Peyer's patch (tissue), 4 donors: ENCODE data around the gene WWOX. TPM values are rescaled to one million over a fixed set of nuclear protein-coding genes. Genes with fewer than 3 reads are reported as not detected.

Experiments
- DNase-seq, 3 donors: peaks; one replicate each; pipeline ENCODE4 v3.0.0-alpha.2; 2017 to 2019
- H3K27ac ChIP-seq, 4 donors: fragments of 200-600 bp; sonication (generic); one replicate each; pipeline ENCODE4 v1.5.1; 2016 to 2019
- H3K27me3 ChIP-seq, 2 donors: fragments of 200-600 bp; sonication (generic); one replicate each; pipeline ENCODE4 v1.5.1; 2019
- H3K36me3 ChIP-seq, 3 donors: fragments of 200-600 bp; sonication (generic); one replicate each; pipeline ENCODE4 v1.5.1; 2016 to 2019
- H3K4me1 ChIP-seq, 4 donors: fragments of 200-600 bp; sonication (generic); one replicate each; pipeline ENCODE4 v1.5.1; 2016 to 2019
- H3K4me3 ChIP-seq, 4 donors: fragments of 200-600 bp; sonication (generic); 1 replicate in 3 of 4; 2 replicates in 1 of 4; pipeline ENCODE4 v1.5.1; 2016 to 2019; ENCODE audit warnings: mild to moderate bottlenecking in 1 of 4
- H3K9me3 ChIP-seq, 4 donors: fragments of 200-600 bp; sonication (generic); one replicate each; pipeline ENCODE4 v1.5.1; 2016 to 2019; ENCODE audit warnings: mild to moderate bottlenecking in 1 of 4
- CTCF ChIP-seq, 6 experiments: fragments of 450-650 bp in 4 of 6; fragments of 200-600 bp in 2 of 6; sonication (generic) in 1 of 6; IDR thresholded peaks; one replicate each; pipeline ENCODE4 v1.5.1; 2017 to 2019; ENCODE audit warnings: antibody characterized with exemption in 6 of 6, mild to moderate bottlenecking in 3 of 6, moderate library complexity in 1 of 6
- POLR2A ChIP-seq, 2 donors: fragments of 450-650 bp; IDR thresholded peaks; one replicate each; pipeline ENCODE4 v1.5.1; 2017; ENCODE audit warnings: antibody characterized with exemption in 2 of 2, mild to moderate bottlenecking in 2 of 2, moderate library complexity in 2 of 2
- total RNA-seq, 4 donors: library from RNA; depleted of rRNA; stranded (reverse); fragments of >200 nt; gene quantifications; one replicate each; pipeline ENCODE4 v1.1.0, GENCODE V29; 2016

Gene WWOX
- total RNA-seq, 4 donors from 2014 or later, result 17.3 to 197 (median 57.5) TPM

GRCh38 chr16:78134944-78135619, 35.6 kb downstream of the WWOX start:
- TF ChIP-seq POLR2A (IDR thresholded peaks at IDR 0.05), result no peak
- TF ChIP-seq CTCF (IDR thresholded peaks at IDR 0.05), result no peak

DNA sequence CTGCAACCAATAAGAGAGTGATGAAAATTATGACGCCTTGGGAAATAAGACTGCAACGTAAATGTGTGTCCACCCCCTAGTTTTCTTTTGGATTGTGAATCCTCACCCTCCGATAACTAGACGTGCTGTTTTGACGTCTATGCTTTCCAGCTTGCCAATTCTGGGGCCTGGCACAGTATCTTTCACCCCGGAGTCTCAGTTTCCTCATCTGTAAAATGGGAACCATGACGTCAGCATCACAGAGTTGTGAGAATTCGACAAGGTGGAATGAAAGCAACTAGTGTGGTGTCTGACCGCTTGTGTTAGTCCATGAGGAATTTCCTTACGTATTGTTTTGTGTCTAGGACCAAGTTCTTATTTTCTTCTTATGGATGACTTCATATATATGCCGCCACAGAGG, 37.7 kb downstream of the WWOX start:
- Histone ChIP-seq H3K4me3 (no peak overlapping the region), H3K27ac (no peak overlapping the region), H3K27me3 (no peaks in the 10 kb centered on the region), H3K36me3 (no peaks in the 10 kb centered on the region), H3K9me3 (no peaks in the 10 kb centered on the region), H3K4me1 (no peaks in the 10 kb centered on the region)
- TF ChIP-seq POLR2A (IDR thresholded peaks at IDR 0.05), result no peak
- no peak for TF ChIP-seq CTCF (IDR thresholded peaks at IDR 0.05)
- DNase-seq, result no peak

More at GRCh38 chr16:78134944-78135619, 35.6 kb downstream of the WWOX start:
- Histone ChIP-seq H3K36me3 (no peaks in the 10 kb centered on the region), H3K4me3 (no peak overlapping the region), H3K4me1 (no peaks in the 10 kb centered on the region), H3K9me3 (no peaks in the 10 kb centered on the region), H3K27ac (no peak overlapping the region), H3K27me3 (no peaks in the 10 kb centered on the region)
- no peak for DNase-seq

DNA sequence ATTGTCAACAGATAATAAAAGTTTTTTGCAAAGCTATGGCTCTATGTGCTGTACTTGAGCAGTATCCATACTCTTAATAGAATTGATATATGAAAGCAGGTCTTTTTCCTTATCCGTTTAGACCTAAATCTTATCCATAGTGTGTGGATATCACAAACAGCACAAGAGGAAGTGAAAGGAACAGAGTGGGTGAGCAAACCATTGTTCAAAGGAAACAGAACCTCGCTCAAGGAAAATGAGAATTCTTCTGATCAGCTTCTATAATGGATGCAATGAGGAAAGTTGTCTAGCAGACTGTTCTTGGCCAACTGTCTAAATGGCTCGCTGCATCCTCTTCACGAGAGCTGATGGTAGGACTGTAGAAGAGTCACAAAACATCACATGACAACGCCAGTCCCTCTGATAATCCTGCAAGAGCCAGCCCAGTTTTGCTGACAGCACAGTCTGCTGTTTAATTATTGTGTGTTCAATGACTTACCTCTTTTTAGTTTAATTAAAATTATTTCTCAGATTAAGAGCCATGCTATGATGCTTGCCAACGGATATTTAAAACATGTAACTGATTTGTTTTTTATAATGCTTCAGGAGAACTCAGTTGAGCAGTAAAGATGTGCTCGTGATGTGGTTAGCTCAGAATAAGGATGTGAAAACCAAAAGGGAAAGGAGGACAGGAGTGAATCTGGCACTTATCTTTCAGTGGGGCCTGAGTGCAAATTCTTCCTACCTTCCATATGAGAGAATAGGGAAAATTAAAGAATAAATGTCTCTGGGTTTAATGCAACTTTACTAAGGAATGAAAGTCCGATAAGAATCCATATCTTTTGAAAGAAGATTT, 38.5 kb downstream of the WWOX start:
- DNase-seq, result no peak
- H3K27me3 ChIP-seq, result no peaks in the 10 kb centered on the region
- no peaks in the 10 kb centered on the region for H3K9me3 ChIP-seq
- TF ChIP-seq CTCF (IDR thresholded peaks at IDR 0.05) (no peak), POLR2A (IDR thresholded peaks at IDR 0.05) (no peak)
- no peaks in the 10 kb centered on the region for H3K4me1 ChIP-seq
- H3K36me3 ChIP-seq, result no peaks in the 10 kb centered on the region
- no peak overlapping the region for H3K4me3 ChIP-seq
- H3K27ac ChIP-seq, result no peak overlapping the region

- H3K27me3 ChIP-seq, result no peaks in the 10 kb centered on the region
- no peaks in the 10 kb centered on the region for H3K9me3 ChIP-seq
- TF ChIP-seq CTCF (IDR thresholded peaks at IDR 0.05), result no peak
- H3K4me3 ChIP-seq, result no peak overlapping the region
- DNase-seq, result no peak
- H3K27ac ChIP-seq, result no peak overlapping the region
- H3K4me1 ChIP-seq, result no peaks in the 10 kb centered on the region
- H3K36me3 ChIP-seq, result no peaks in the 10 kb centered on the region
These were observed 41.5 kb downstream of the WWOX start for GRCh38 chr16:78140818-78141466.

DNA sequence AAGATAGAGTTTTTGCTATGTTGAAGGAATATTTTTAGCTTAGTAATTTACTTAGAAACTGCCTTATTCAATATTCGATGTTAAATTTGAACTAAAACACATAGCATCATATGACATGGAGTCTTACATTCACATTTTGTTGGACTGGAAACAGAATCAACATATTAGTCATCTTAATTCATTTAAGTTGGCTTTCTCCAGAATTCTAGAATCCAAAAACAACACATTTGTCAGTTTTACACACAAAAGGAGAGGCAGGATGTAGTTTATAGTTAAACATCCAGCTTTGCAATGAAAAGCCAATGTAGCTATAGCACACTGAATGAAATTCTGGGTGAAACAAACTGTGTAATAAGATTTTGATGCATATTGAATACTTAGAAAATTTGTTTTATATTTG, 43.3 kb downstream of the WWOX start:
- Histone ChIP-seq H3K4me3 (no peak overlapping the region), H3K27ac (no peak overlapping the region), H3K9me3 (no peaks in the 10 kb centered on the region), H3K36me3 (no peaks in the 10 kb centered on the region), H3K27me3 (no peaks in the 10 kb centered on the region), H3K4me1 (no peaks in the 10 kb centered on the region)
- no peak for DNase-seq
- TF ChIP-seq CTCF (IDR thresholded peaks at IDR 0.05) (no peak), POLR2A (IDR thresholded peaks at IDR 0.05) (no peak)
